ENCODE data around the gene C1QL1.

C1QL1 gene

GRCh38 chr17:44928950-44929720 is 39.0 kb downstream of the C1QL1 start:
- DNase-seq (ENCODE audit: low read depth) = no peak

- DNase-seq (ENCODE audit: low read depth) = no peak
Measured at GRCh38 chr17:44928136-44928535, 40.0 kb downstream of the C1QL1 start.

- DNase-seq (ENCODE audit: low read depth) = no peak
Measured at GRCh38 chr17:44927696-44928095, 40.4 kb downstream of the C1QL1 start.

- DNase-seq (ENCODE audit: low read depth) = no peak
Measured at GRCh38 chr17:44926821-44927525, 41.1 kb downstream of the C1QL1 start.

- DNase-seq (ENCODE audit: low read depth) = no peak
Measured at GRCh38 chr17:44925731-44926697, 42.1 kb downstream of the C1QL1 start.

- no peak for DNase-seq (ENCODE audit: low read depth)
Measured at GRCh38 chr17:44924107-44924544, 44.0 kb downstream of the C1QL1 start.

GRCh38 chr17:44922746-44923470 is 45.2 kb downstream of the C1QL1 start:
- DNase-seq (ENCODE audit: low read depth) = no peak

GRCh38 chr17:44922136-44922535 is 46.0 kb downstream of the C1QL1 start:
- no peak for DNase-seq (ENCODE audit: low read depth)

- DNase-seq (ENCODE audit: low read depth) = no peak
Measured at GRCh38 chr17:44921122-44921882, 46.8 kb downstream of the C1QL1 start.

GRCh38 chr17:44920565-44920940 is 47.5 kb downstream of the C1QL1 start:
- no peak for DNase-seq (ENCODE audit: low read depth)

- DNase-seq (ENCODE audit: low read depth) = peak; percentile 26
Measured at GRCh38 chr17:44919885-44920564, 48.1 kb downstream of the C1QL1 start.

GRCh38 chr17:44919411-44919810 is 48.7 kb downstream of the C1QL1 start:
- DNase-seq (ENCODE audit: low read depth) = no peak

- no peak for DNase-seq (ENCODE audit: low read depth)
Measured at GRCh38 chr17:44918006-44918405, 50.1 kb downstream of the C1QL1 start.

- DNase-seq (ENCODE audit: low read depth) = no peak
Measured at GRCh38 chr17:44917456-44917855, 50.6 kb downstream of the C1QL1 start.

- no peak for DNase-seq (ENCODE audit: low read depth)
Measured at GRCh38 chr17:44916781-44917241, 51.3 kb downstream of the C1QL1 start.

- no peak for DNase-seq (ENCODE audit: low read depth)
Measured at GRCh38 chr17:44915862-44916780, 52.0 kb downstream of the C1QL1 start.

GRCh38 chr17:44915321-44915726 is 52.8 kb downstream of the C1QL1 start, which contains the start of gene GFAP:
TSS of gene GFAP (minus strand) at chr17:44915500. CDS start at chr17:44915486, 14 bp downstream.
- DNase-seq (ENCODE audit: low read depth) = no peak

- DNase-seq (ENCODE audit: low read depth) = no peak
Measured at GRCh38 chr17:44914698-44915271, 53.3 kb downstream of the C1QL1 start.

GRCh38 chr17:44914148-44914547 is 54.0 kb downstream of the C1QL1 start:
- DNase-seq (ENCODE audit: low read depth) = no peak

Data from activated T-helper 9 cell treated with anti-CD3 and anti-CD28 coated beads, Interleukin-2, amount 50 U/mL, for 16 hours (primary cell).